IMR-90 (cell line): ENCODE data around the gene POMGNT2. TPM values are rescaled to one million over a fixed set of nuclear protein-coding genes. Genes with fewer than 3 reads are reported as not detected.

Experiments
- ATAC-seq: fragments of 200-7000 bp; cut with Tn5 transposase; 2 replicates; pipeline ENCODE4 v1.9.1; 2020; ENCODE audit warnings: low read depth, mild to moderate bottlenecking, moderate library complexity
- BruUV-seq: library from RNA; stranded (reverse); fragments of 400-500 nt; replicated peaks from 2 replicates; lab custom pipeline; 2021; lab: Mats Ljungman, UMichigan
- CTCF ChIA-PET: fragments of 300-600 bp; formaldehyde crosslinking; extraction: SDS; loops from one replicate; lab custom pipeline; 2021; ENCODE audit warnings: antibody characterized with exemption; lab: Yijun Ruan, JAX
- POLR2A ChIA-PET: fragments of 300-600 bp; sonication (Branson Sonifier 250); formaldehyde crosslinking; loops from one replicate; lab custom pipeline; 2022; ENCODE audit warnings: antibody characterized with exemption; ENCODE audit not compliant: unreplicated experiment; lab: Charles Lee
- DNase-seq: peaks from one replicate; pipeline ENCODE4 v3.0.0; 2013
- H2AFZ ChIP-seq: replicated peaks from 2 replicates; pipeline ENCODE3; 2013; ENCODE audit warnings: low read length, mild to moderate bottlenecking; ENCODE audit not compliant: poor library complexity
- H2AK5ac ChIP-seq: 2 replicates; pipeline ENCODE4 v1.6.1; 2013; ENCODE audit warnings: low read depth, low read length, inconsistent platforms
- H2AK9ac ChIP-seq: replicated peaks from 2 replicates; pipeline ENCODE3; 2013; ENCODE audit warnings: mild to moderate bottlenecking, low read depth, low read length, moderate library complexity; ENCODE audit not compliant: poor library complexity
- H2BK120ac ChIP-seq: 2 replicates; pipeline ENCODE4 v1.6.1; 2013; ENCODE audit warnings: low read depth, low read length, inconsistent platforms
- H2BK15ac ChIP-seq: 3 replicates; pipeline ENCODE4 v1.6.1; 2013; ENCODE audit warnings: low read depth, low read length, inconsistent platforms
- H2BK20ac ChIP-seq: 2 replicates; pipeline ENCODE4 v1.6.1; 2013; ENCODE audit warnings: low read depth, mild to moderate bottlenecking, inconsistent platforms, low read length, moderate library complexity
- H2BK5ac ChIP-seq: 2 replicates; pipeline ENCODE4 v1.6.1; 2013; ENCODE audit warnings: mild to moderate bottlenecking, low read depth, low read length, inconsistent platforms; ENCODE audit not compliant: poor library complexity, severe bottlenecking
- H3K14ac ChIP-seq: replicated peaks from 2 replicates; pipeline ENCODE4 v1.6.1; 2013; ENCODE audit warnings: low read depth, low read length, inconsistent platforms
- H3K18ac ChIP-seq: 2 replicates; pipeline ENCODE4 v1.6.1; 2013; ENCODE audit warnings: low read depth, low read length, control low read depth
- H3K23ac ChIP-seq: 2 replicates; pipeline ENCODE4 v1.6.1; 2013; ENCODE audit warnings: low read depth, low read length, inconsistent platforms
- H3K27ac ChIP-seq: 2 replicates; pipeline ENCODE4 v1.5.1; 2013; ENCODE audit warnings: mild to moderate bottlenecking, control low read depth, low read length; ENCODE audit not compliant: insufficient read depth
- H3K27me3 ChIP-seq: 2 replicates; pipeline ENCODE4 v1.6.1; 2013; ENCODE audit warnings: low read length; ENCODE audit not compliant: control insufficient read depth, insufficient read depth
- H3K36me3 ChIP-seq: 2 replicates; pipeline ENCODE4 v1.6.1; 2013; ENCODE audit warnings: low read length, mixed read lengths; ENCODE audit not compliant: control insufficient read depth, insufficient read depth
- H3K4ac ChIP-seq: 2 replicates; pipeline ENCODE4 v1.6.1; 2013; ENCODE audit warnings: low read depth, low read length, inconsistent platforms
- H3K4me1 ChIP-seq: 2 replicates; pipeline ENCODE4 v1.6.1; 2013; ENCODE audit warnings: low read length, mixed read lengths; ENCODE audit not compliant: control insufficient read depth, insufficient read depth
- H3K4me2 ChIP-seq: 2 replicates; pipeline ENCODE4 v1.6.1; 2013; ENCODE audit warnings: low read depth, mild to moderate bottlenecking, control low read depth, low read length, moderate library complexity
- H3K4me3 ChIP-seq: 2 replicates; pipeline ENCODE4 v1.5.1; 2013; ENCODE audit warnings: low read depth, mild to moderate bottlenecking, control low read depth, low read length, moderate library complexity; ENCODE audit not compliant: insufficient read depth
- H3K56ac ChIP-seq: 2 replicates; pipeline ENCODE4 v1.6.1; 2013; ENCODE audit warnings: low read length, inconsistent platforms; ENCODE audit not compliant: insufficient read depth; ENCODE audit errors: extremely low read depth
- H3K79me1 ChIP-seq, 2 experiments: 2 replicates each; pipeline ENCODE4 v1.6.1; 2013; ENCODE audit warnings: low read length in 2 of 2, inconsistent platforms in 1 of 2, low read depth in 1 of 2
- H3K9ac ChIP-seq: 2 replicates; pipeline ENCODE4 v1.6.1; 2013; ENCODE audit warnings: low read depth, low read length, control low read depth
- H3K9me1 ChIP-seq: 2 replicates; pipeline ENCODE4 v1.6.1; 2013; ENCODE audit warnings: low read length, inconsistent platforms; ENCODE audit not compliant: insufficient read depth
- H3K9me3 ChIP-seq: 2 replicates; pipeline ENCODE4 v1.6.1; 2013; ENCODE audit warnings: low read length; ENCODE audit not compliant: control insufficient read depth, insufficient read depth
- H4K20me1 ChIP-seq: 2 replicates; pipeline ENCODE4 v1.6.1; 2013; ENCODE audit warnings: low read length, inconsistent platforms; ENCODE audit not compliant: insufficient read depth
- H4K5ac ChIP-seq: 2 replicates; pipeline ENCODE4 v1.6.1; 2013; ENCODE audit warnings: mild to moderate bottlenecking, low read depth, low read length, control low read depth
- H4K8ac ChIP-seq, 2 experiments: 2 replicates each; pipeline ENCODE4 v1.6.1; 2013; ENCODE audit warnings: low read depth in 2 of 2, low read length in 2 of 2, control low read depth in 1 of 2, inconsistent platforms in 1 of 2
- H4K91ac ChIP-seq: 2 replicates; pipeline ENCODE4 v1.6.1; 2013; ENCODE audit warnings: low read depth, low read length, inconsistent platforms; ENCODE audit not compliant: insufficient read depth
- CHD1 ChIP-seq: IDR thresholded peaks from 2 replicates; pipeline ENCODE4 v1.6.1; 2012; ENCODE audit warnings: low read depth, low read length, improper control_type of control experiment
- MAFK ChIP-seq: IDR thresholded peaks from 2 replicates; pipeline ENCODE4 v1.6.1; 2012; ENCODE audit warnings: low read depth, low read length, improper control_type of control experiment
- RAD21 ChIP-seq: IDR thresholded peaks from 2 replicates; pipeline ENCODE4 v1.6.1; 2012; ENCODE audit warnings: low read length, improper control_type of control experiment
- RCOR1 ChIP-seq: IDR thresholded peaks from 2 replicates; pipeline ENCODE4 v1.6.1; 2012; ENCODE audit warnings: mild to moderate bottlenecking, low read length, improper control_type of control experiment; ENCODE audit not compliant: insufficient replicate concordance
- SMC3 ChIP-seq: fragments of 150-350 bp; IDR thresholded peaks from 2 replicates; pipeline ENCODE4 v1.6.1; 2016; ENCODE audit warnings: low read depth, mild to moderate bottlenecking, antibody characterized with exemption, low read length, moderate library complexity
- WGBS, 2 experiments: methylation state at CpG; one replicate each; pipeline versions ENCODE4 v1.1.5 to v1.1.7; 2013; ENCODE audit warnings: missing lambda C conversion rate in 2 of 2; ENCODE audit not compliant: insufficient read length in 1 of 2; ENCODE audit errors: extremely low coverage in 2 of 2; 5-methylcytosine and 5-hydroxymethylcytosine counted together
- dilution Hi-C: fragments of 300-500 bp; cut with HindIII; formaldehyde crosslinking; loops from one replicate; pipeline ENCODE4 v1.14.3; 2018; ENCODE audit warnings: low sequenced_read_pairs; ENCODE audit not compliant: unreplicated experiment
- in situ Hi-C: fragments of 300-500 bp; cut with MboI; formaldehyde crosslinking; loops from 3 replicates; pipeline ENCODE4 v1.14.3; 2019; ENCODE audit warnings: low sequenced_read_pairs, inconsistent platforms, mixed read lengths
- intact Hi-C: fragments of 100-400 bp; cut with micrococcal nuclease; formaldehyde crosslinking; loops from 2 replicates; pipeline ENCODE4 v1.10.0; 2022
- polyA plus RNA-seq, 3 experiments: library from polyadenylated mRNA; depleted of rRNA; stranded (reverse); fragments of >200 nt; gene quantifications; 2 replicates each; pipeline ENCODE4 v1.2.3, GENCODE V29; 2012; ENCODE audit warnings: low replicate concordance in 1 of 3
- total RNA-seq: library from RNA; depleted of rRNA; stranded (reverse); fragments of >200 nt; gene quantifications from 2 replicates; pipeline ENCODE4 v1.2.3, GENCODE V29; 2012
- TF ChIP-seq, protein P1 (sequence below): fragments of 150-350 bp; IDR thresholded peaks from 2 replicates; pipeline ENCODE4 v1.6.1; 2016; ENCODE audit warnings: low read depth, mild to moderate bottlenecking, low read length, moderate library complexity, borderline replicate concordance
- TF ChIP-seq, protein P2 (sequence below): fragments of 150-350 bp; IDR thresholded peaks from 2 replicates; pipeline ENCODE4 v1.6.1; 2017; ENCODE audit warnings: mild to moderate bottlenecking, antibody characterized with exemption, low read length, low read depth

POMGNT2 gene
- total and polyA plus RNA-seq, 2 of the 4 experiments (the other 2 are of a cell fraction), result 7.5 to 16.2 TPM

DNA sequence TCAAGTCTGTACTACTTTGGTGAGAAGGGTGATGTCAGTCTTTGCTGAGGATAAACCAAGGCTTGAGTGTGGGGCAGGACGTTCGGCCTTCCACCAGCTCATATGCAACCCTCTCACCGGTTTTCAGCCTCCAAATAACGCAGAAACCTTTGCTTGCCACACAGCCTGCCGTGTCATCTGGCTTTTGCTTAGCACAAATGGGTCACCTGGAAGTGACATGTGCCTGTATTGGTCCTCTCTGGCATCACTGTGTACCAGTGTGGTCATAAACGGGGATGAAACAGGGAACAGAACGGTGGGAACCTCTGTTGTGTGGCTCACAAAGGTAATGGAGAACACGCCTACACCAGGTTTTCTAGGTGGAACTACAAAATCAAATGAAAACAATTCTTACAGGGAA is 7.1 kb downstream of the POMGNT2 start:
- Histone ChIP-seq H2BK120ac (no peak overlapping the region), H3K27me3 (no peaks in the 10 kb centered on the region), H4K20me1 (no peaks in the 10 kb centered on the region), H3K27ac (no peak overlapping the region), H3K18ac (no peak overlapping the region), H2AK5ac (no peak overlapping the region), H3K9me3 (no peaks in the 10 kb centered on the region), H3K14ac (no peak overlapping the region), H3K23ac (no peak overlapping the region), H4K91ac (no peak overlapping the region), H3K56ac (no peak overlapping the region), H3K4me2 (no peak overlapping the region), H3K4me1 (no peaks in the 10 kb centered on the region), H3K79me1 (no peaks in the 10 kb centered on the region; a peak in 1 of 4 replicates), H3K36me3 (no peaks in the 10 kb centered on the region), H2BK15ac (no peak overlapping the region), H3K9ac (no peak overlapping the region), H2AFZ (no peak overlapping the region), H2BK5ac (no peak overlapping the region), H3K9me1 (peaks cover 4% of the 10 kb centered on the region; the same call in 1 of the 2 replicates), H3K4me3 (no peak overlapping the region), H4K5ac (no peak overlapping the region), H2AK9ac (no peak overlapping the region), H4K8ac (no peak overlapping the region), H3K4ac (no peak overlapping the region), H2BK20ac (no peak overlapping the region)
- no TSS peak for BruUV-seq
- dilution Hi-C loops, result no loop called here
- intact Hi-C loops, result no loop called here
- ATAC-seq (no peak), DNase-seq (no peak)
- TF ChIP-seq, protein P1, sequence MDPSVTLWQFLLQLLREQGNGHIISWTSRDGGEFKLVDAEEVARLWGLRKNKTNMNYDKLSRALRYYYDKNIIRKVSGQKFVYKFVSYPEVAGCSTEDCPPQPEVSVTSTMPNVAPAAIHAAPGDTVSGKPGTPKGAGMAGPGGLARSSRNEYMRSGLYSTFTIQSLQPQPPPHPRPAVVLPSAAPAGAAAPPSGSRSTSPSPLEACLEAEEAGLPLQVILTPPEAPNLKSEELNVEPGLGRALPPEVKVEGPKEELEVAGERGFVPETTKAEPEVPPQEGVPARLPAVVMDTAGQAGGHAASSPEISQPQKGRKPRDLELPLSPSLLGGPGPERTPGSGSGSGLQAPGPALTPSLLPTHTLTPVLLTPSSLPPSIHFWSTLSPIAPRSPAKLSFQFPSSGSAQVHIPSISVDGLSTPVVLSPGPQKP, result no peak
- no peak for TF ChIP-seq SMC3
- no peak for TF ChIP-seq RAD21
- TF ChIP-seq RCOR1, result no peak
- TF ChIP-seq, protein P2, sequence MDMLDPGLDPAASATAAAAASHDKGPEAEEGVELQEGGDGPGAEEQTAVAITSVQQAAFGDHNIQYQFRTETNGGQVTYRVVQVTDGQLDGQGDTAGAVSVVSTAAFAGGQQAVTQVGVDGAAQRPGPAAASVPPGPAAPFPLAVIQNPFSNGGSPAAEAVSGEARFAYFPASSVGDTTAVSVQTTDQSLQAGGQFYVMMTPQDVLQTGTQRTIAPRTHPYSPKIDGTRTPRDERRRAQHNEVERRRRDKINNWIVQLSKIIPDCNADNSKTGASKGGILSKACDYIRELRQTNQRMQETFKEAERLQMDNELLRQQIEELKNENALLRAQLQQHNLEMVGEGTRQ, result no peak
- TF ChIP-seq MAFK, result no peak
- TF ChIP-seq CHD1, result no peak
- WGBS, 2 experiments, result 81% methylated on average over 3 of the region's 8 CpGs; no CpG with 5 or more reads in 1 of the 2 experiments
- ChIA-PET CTCF (no interaction called here), POLR2A (no interaction called here)
- in situ Hi-C loops, result no loop called here
